ENCODE data around the gene RGS2. TPM values are rescaled to one million over a fixed set of nuclear protein-coding genes. Genes with fewer than 3 reads are reported as not detected.

The RGS2 gene
- total RNA-seq, 1 experiment from 2014 or later, result 4.5 TPM

DNA sequence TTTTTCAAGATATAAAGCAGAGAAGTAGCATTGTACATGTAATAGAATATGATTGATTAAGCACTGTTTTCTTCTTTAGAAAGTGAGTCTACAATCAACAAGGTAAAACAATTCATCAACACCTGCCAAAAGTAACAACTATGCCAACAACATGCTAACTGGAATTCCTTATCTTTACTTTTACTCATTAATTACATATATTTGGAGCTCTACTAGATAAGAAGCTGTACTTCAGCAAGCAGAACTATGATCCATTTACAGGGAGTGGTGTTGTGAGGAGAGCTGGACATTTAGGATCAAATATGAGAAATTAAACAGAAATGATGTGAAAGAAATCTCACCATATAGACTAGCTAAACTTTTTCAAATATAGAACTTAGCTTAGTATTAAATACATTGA is 51.0 kb downstream of the RGS2 start:
- H3K4me1 ChIP-seq (ENCODE audit: control insufficient read depth, insufficient read depth, low read length), result no peaks in the 10 kb centered on the region
- no peak overlapping the region for H3K27ac ChIP-seq (ENCODE audit: low read length)
- no peak for ATAC-seq
- H3K4me3 ChIP-seq (ENCODE audit: low read depth in 2 of 2, low read length in 2 of 2), result no peak overlapping the region
- H3K36me3 ChIP-seq (ENCODE audit: control insufficient read depth, insufficient read depth, low read length), result no peaks in the 10 kb centered on the region
- POLR2A ChIA-PET, result no interaction called here
- in situ Hi-C loops (cut with HindIII; ENCODE audit: low pct_unique_long_range_greater_than_20kb, low sequenced_read_pairs), result no loop called here
- CTCF ChIA-PET, result no interaction called here
- no peak for DNase-seq (ENCODE audit: low read depth, low spot score)
- intact Hi-C loops (cut with micrococcal nuclease; ENCODE audit: unreplicated experiment), result no loop called here
- BruUV-seq (replicated peaks), result no TSS peak
- H3K27me3 ChIP-seq (ENCODE audit: control insufficient read depth, insufficient read depth, low read length), result no peaks in the 10 kb centered on the region
- TF ChIP-seq POLR2AphosphoS5 (IDR thresholded peaks at IDR 0.05; ENCODE audit: low read depth, low read length) (no peak), CTCF (IDR thresholded peaks at IDR 0.05) (no peak), SIN3A (IDR thresholded peaks at IDR 0.05; ENCODE audit: borderline replicate concordance, insufficient read depth, low read depth, low read length) (no peak), TCF7L2 (IDR thresholded peaks at IDR 0.05; ENCODE audit: low read depth, low read length) (no peak)
- TF ChIP-seq, protein P1, sequence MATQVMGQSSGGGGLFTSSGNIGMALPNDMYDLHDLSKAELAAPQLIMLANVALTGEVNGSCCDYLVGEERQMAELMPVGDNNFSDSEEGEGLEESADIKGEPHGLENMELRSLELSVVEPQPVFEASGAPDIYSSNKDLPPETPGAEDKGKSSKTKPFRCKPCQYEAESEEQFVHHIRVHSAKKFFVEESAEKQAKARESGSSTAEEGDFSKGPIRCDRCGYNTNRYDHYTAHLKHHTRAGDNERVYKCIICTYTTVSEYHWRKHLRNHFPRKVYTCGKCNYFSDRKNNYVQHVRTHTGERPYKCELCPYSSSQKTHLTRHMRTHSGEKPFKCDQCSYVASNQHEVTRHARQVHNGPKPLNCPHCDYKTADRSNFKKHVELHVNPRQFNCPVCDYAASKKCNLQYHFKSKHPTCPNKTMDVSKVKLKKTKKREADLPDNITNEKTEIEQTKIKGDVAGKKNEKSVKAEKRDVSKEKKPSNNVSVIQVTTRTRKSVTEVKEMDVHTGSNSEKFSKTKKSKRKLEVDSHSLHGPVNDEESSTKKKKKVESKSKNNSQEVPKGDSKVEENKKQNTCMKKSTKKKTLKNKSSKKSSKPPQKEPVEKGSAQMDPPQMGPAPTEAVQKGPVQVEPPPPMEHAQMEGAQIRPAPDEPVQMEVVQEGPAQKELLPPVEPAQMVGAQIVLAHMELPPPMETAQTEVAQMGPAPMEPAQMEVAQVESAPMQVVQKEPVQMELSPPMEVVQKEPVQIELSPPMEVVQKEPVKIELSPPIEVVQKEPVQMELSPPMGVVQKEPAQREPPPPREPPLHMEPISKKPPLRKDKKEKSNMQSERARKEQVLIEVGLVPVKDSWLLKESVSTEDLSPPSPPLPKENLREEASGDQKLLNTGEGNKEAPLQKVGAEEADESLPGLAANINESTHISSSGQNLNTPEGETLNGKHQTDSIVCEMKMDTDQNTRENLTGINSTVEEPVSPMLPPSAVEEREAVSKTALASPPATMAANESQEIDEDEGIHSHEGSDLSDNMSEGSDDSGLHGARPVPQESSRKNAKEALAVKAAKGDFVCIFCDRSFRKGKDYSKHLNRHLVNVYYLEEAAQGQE (IDR thresholded peaks at IDR 0.05; ENCODE audit: insufficient read depth in 1 of 2, low read depth in 2 of 2, low read length in 1 of 2), result no peak
- no peaks in the 10 kb centered on the region for H3K9me3 ChIP-seq (ENCODE audit: control insufficient read depth, insufficient read depth, low read depth, low read length)

DNA sequence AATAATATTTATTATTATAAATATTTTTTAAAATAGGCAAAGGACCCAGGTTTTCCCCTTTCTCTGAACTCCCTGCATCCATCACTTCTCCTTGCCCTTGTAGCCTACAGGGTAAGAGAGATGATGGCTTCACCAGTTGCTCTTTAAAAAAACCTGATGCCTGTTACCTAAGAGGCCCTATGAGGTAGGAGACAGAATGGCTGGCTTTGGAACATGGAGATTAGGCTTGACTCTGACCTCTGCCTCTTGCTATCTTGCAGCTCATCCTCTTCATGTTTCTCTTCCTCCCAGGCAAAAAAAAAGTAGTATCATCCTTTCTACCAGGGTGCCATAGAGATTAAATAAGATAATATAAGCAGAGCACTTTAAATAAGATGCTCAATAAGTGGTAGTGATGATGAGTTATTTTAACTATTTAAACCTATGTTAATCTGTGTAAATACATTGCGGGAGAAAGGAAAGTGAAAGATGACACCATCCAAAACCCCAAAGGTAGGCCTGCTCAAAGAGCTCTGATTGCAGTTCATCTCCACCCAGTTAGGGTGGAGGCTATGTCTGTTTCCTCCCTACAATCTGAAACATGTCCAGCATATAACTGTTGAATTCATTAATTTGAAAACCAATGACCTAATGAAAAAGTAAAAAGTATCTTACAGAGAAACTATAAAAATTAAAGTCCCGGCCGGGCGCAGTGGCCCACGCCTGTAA is 51.8 kb downstream of the RGS2 start:
- no peak for DNase-seq (ENCODE audit: low read depth, low spot score)
- ChIA-PET POLR2A (no interaction called here), CTCF (no interaction called here)
- Histone ChIP-seq H3K36me3 (ENCODE audit: control insufficient read depth, insufficient read depth, low read length) (no peaks in the 10 kb centered on the region), H3K27me3 (ENCODE audit: control insufficient read depth, insufficient read depth, low read length) (no peaks in the 10 kb centered on the region), H3K27ac (ENCODE audit: low read length) (no peak overlapping the region), H3K4me1 (ENCODE audit: control insufficient read depth, insufficient read depth, low read length) (no peaks in the 10 kb centered on the region), H3K9me3 (ENCODE audit: control insufficient read depth, insufficient read depth, low read depth, low read length) (no peaks in the 10 kb centered on the region), H3K4me3 (ENCODE audit: low read depth in 2 of 2, low read length in 2 of 2) (no peak overlapping the region)
- in situ Hi-C loops (cut with HindIII; ENCODE audit: low pct_unique_long_range_greater_than_20kb, low sequenced_read_pairs) (no loop called here), intact Hi-C loops (cut with micrococcal nuclease; ENCODE audit: unreplicated experiment) (no loop called here)
- BruUV-seq (replicated peaks), result no TSS peak
- TF ChIP-seq TCF7L2 (IDR thresholded peaks at IDR 0.05; ENCODE audit: low read depth, low read length) (no peak), SIN3A (IDR thresholded peaks at IDR 0.05; ENCODE audit: borderline replicate concordance, insufficient read depth, low read depth, low read length) (no peak), CTCF (IDR thresholded peaks at IDR 0.05) (no peak), POLR2AphosphoS5 (IDR thresholded peaks at IDR 0.05; ENCODE audit: low read depth, low read length) (no peak)
- TF ChIP-seq, protein P1 (IDR thresholded peaks at IDR 0.05; ENCODE audit: insufficient read depth in 1 of 2, low read depth in 2 of 2, low read length in 1 of 2), result no peak
- ATAC-seq, result no peak
